ENCODE measurements around the gene LRRFIP2. TPM values are rescaled to one million over a fixed set of nuclear protein-coding genes. Genes with fewer than 3 reads are reported as not detected.

Gene LRRFIP2
- total and polyA plus RNA-seq, 12 donors, result 34.2 to 161 (median 46.2) TPM

DNA sequence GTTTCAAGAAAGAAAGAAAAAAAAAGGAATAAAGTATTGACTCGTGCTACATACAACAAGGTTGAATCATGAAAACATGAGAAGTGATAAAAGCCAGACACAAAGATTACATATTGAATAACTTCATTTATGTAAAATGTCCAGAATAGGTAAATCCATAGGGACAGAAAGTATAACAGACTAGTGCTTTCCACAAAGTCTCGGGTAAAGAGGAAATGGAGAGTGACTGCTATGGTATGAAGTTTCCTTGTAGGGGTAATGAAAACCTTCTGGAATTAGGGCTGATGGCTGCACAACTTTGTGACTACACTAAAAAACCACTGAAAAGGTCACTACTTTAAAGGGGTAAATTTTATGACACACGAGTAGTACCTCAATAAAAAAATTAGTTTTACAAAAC, 13.0 kb downstream of the LRRFIP2 start:
- TF ChIP-seq POLR2A (IDR thresholded peaks at IDR 0.05), result no peak
- TF ChIP-seq, protein P1, sequence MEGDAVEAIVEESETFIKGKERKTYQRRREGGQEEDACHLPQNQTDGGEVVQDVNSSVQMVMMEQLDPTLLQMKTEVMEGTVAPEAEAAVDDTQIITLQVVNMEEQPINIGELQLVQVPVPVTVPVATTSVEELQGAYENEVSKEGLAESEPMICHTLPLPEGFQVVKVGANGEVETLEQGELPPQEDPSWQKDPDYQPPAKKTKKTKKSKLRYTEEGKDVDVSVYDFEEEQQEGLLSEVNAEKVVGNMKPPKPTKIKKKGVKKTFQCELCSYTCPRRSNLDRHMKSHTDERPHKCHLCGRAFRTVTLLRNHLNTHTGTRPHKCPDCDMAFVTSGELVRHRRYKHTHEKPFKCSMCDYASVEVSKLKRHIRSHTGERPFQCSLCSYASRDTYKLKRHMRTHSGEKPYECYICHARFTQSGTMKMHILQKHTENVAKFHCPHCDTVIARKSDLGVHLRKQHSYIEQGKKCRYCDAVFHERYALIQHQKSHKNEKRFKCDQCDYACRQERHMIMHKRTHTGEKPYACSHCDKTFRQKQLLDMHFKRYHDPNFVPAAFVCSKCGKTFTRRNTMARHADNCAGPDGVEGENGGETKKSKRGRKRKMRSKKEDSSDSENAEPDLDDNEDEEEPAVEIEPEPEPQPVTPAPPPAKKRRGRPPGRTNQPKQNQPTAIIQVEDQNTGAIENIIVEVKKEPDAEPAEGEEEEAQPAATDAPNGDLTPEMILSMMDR (IDR thresholded peaks at IDR 0.05), result no peak
- Histone ChIP-seq H3K4me3 (no peak overlapping the region), H3K36me3 (replicated peaks in 1 of 2) (no peaks in the 10 kb centered on the region), H3K4me1 (replicated peaks in 1 of 2) (peaks cover 0 to 6% of the 10 kb centered on the region in 2 donors), H3K27ac (no peak overlapping the region), H3K27me3 (no peaks in the 10 kb centered on the region), H3K9me3 (replicated peaks in 1 of 3) (no peaks in the 10 kb centered on the region)
- DNase-seq, result no peak
- intact Hi-C loops (cut with DNase I), result no loop called here
- WGBS, 4 donors, result 90 to 96% (median 93%) methylated on average over 3 of the region's 3 CpGs

DNA sequence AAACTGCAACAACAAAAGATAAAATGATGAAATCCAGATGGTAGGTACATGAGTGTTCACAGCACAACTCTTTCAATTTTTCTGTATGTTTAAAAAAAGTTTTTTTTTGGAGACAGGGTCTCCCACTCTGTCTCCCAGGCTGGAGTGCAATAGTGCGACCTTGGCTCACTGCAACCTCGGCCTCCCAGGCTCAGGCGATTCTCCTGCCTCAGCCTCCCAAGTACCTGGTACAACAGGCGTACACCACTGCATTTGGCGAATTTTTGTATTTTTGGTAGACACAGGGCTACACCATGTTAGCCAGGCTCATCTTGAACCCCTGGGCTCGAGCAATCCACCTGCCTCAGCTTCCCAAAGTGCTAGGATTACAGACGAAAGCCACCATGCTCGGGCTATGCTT, 18.6 kb downstream of the LRRFIP2 start:
- H3K4me1 ChIP-seq (replicated peaks in 1 of 2), result peaks cover 7 to 16% of the 10 kb centered on the region in 2 donors
- DNase-seq, result no peak

DNA sequence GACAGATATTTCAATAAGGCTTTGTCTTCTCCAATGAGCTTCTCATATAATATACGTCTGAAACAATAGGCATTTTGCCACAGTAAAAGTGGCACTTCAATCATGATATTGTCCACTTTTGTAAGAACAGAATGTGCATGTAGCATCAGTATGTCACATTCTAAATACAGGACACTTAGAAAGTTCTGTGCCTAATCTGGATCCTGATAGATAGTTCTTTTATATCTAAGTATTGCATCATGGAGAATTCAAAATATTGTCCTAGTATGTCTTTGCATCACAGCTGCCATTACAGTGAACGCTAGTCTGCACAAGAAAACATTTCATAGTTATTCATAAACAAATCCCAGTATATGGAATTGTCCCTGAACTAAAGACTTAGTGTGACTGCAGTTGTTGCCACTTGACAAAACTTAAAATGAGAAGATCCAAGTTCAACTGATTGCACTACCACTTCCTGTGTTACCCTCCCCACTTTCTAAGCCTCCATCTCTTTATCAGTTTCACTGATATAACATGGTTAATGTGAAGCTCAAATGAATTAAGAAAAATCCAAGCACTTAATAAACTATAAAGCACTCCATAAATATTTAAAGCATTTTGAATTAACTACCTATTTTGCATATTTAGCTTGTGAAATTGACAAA, 19.6 kb downstream of the LRRFIP2 start:
- Histone ChIP-seq H3K36me3 (replicated peaks in 1 of 2) (no peaks in the 10 kb centered on the region), H3K9me3 (replicated peaks in 1 of 3) (no peaks in the 10 kb centered on the region), H3K27me3 (no peaks in the 10 kb centered on the region), H3K4me1 (replicated peaks in 1 of 2) (peaks cover 7 to 16% of the 10 kb centered on the region in 2 donors), H3K4me3 (no peak overlapping the region), H3K27ac (no peak overlapping the region)
- WGBS, 4 donors, result 83 to 88% (median 86%) methylated on average over 2 of the region's 2 CpGs
- no peak for DNase-seq
- TF ChIP-seq, protein P1 (IDR thresholded peaks at IDR 0.05), result no peak
- no peak for TF ChIP-seq POLR2A (IDR thresholded peaks at IDR 0.05)
- intact Hi-C loops (cut with DNase I), result no loop called here

More for the DNA sequence above, 18.6 kb downstream of the LRRFIP2 start:
- Histone ChIP-seq H3K27me3 (no peaks in the 10 kb centered on the region), H3K36me3 (replicated peaks in 1 of 2) (no peaks in the 10 kb centered on the region), H3K27ac (no peak overlapping the region), H3K4me3 (no peak overlapping the region), H3K9me3 (replicated peaks in 1 of 3) (no peaks in the 10 kb centered on the region)
- WGBS, 4 donors, result 95 to 99% (median 97%) methylated on average over 8 of the region's 8 CpGs
- intact Hi-C loops (cut with DNase I), result no loop called here
- TF ChIP-seq, protein P1 (IDR thresholded peaks at IDR 0.05), result no peak
- TF ChIP-seq POLR2A (IDR thresholded peaks at IDR 0.05), result no peak

DNA sequence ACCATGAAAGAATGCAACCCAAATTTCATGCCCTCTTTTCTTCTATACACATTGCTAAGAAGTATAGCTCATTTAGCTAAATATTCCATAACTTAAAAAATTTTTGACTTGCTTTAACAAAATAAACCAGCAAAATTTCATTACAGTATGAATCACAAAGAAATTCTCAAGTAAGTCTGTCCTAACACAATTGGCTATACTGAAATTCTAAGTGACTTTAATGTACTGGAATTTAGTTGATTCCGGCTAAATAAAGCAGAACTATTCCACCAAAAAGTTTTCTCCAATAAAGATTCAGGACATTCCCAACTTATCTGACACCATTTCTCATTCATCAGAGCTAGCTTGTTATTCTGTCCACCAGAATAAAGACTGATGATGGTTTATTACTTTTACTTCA, 23.8 kb downstream of the LRRFIP2 start:
- DNase-seq, result no peak
- Histone ChIP-seq H3K9me3 (replicated peaks in 1 of 3) (no peaks in the 10 kb centered on the region), H3K27me3 (no peaks in the 10 kb centered on the region), H3K27ac (no peak overlapping the region), H3K4me3 (no peak overlapping the region), H3K4me1 (replicated peaks in 1 of 2) (peaks cover 12 to 23% of the 10 kb centered on the region in 2 donors), H3K36me3 (replicated peaks in 1 of 2) (peaks cover 0 to 4% of the 10 kb centered on the region in 2 donors)
- WGBS, 4 donors, result 91 to 96% (median 94%) methylated on average over 1 of the region's 1 CpG
- intact Hi-C loops (cut with DNase I), result no loop called here
- no peak for TF ChIP-seq POLR2A (IDR thresholded peaks at IDR 0.05)

DNA sequence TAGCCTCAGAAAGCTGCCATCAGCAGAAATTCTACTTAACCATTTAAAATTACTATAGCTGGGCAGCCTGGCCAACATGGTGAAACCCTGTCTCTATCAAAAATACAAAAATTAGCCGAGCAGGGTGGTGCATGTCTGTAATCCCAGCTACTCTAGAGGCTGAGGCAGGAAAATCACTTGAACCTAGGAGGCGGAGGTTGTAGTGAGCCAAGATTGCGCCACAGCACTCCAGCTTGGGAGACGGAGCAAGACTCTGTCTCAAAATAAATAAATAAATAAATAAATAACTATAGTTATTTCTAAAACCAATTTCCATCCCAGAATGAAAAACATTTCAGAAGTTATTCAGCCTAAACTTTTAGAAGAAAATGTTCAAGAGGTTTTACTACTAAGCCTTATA, 25.1 kb downstream of the LRRFIP2 start:
- 81 to 89% (median 85%) methylated on average over 4 of the region's 4 CpGs for WGBS, 4 donors

More for the DNA sequence above, 25.1 kb downstream of the LRRFIP2 start:
- Histone ChIP-seq H3K27ac (no peak overlapping the region), H3K36me3 (replicated peaks in 1 of 2) (peaks cover 0 to 4% of the 10 kb centered on the region in 2 donors), H3K27me3 (no peaks in the 10 kb centered on the region), H3K4me1 (replicated peaks in 1 of 2) (peaks cover 10 to 26% of the 10 kb centered on the region in 2 donors), H3K9me3 (replicated peaks in 1 of 3) (no peaks in the 10 kb centered on the region), H3K4me3 (no peak overlapping the region)
- DNase-seq, result peak in 1 of 7 donors; percentile 10
- intact Hi-C loops (cut with DNase I), result no loop called here
- TF ChIP-seq, protein P1 (IDR thresholded peaks at IDR 0.05), result no peak
- TF ChIP-seq POLR2A (IDR thresholded peaks at IDR 0.05), result no peak
